Lower leg skin (tissue), 3 donors: ENCODE measurements around the gene FBXL19.

Source experiments
- CTCF ChIP-seq, 3 donors: fragments of 450-650 bp; IDR thresholded peaks; one replicate each; pipeline ENCODE4 v1.5.1; 2016; ENCODE audit warnings: antibody characterized with exemption in 3 of 3, mild to moderate bottlenecking in 3 of 3, moderate library complexity in 2 of 3
- POLR2A ChIP-seq, 2 donors: fragments of 450-650 bp; IDR thresholded peaks; one replicate each; pipeline ENCODE4 v1.6.1; 2016 to 2017; ENCODE audit warnings: antibody characterized with exemption in 2 of 2, mild to moderate bottlenecking in 1 of 2, moderate library complexity in 1 of 2

DNA sequence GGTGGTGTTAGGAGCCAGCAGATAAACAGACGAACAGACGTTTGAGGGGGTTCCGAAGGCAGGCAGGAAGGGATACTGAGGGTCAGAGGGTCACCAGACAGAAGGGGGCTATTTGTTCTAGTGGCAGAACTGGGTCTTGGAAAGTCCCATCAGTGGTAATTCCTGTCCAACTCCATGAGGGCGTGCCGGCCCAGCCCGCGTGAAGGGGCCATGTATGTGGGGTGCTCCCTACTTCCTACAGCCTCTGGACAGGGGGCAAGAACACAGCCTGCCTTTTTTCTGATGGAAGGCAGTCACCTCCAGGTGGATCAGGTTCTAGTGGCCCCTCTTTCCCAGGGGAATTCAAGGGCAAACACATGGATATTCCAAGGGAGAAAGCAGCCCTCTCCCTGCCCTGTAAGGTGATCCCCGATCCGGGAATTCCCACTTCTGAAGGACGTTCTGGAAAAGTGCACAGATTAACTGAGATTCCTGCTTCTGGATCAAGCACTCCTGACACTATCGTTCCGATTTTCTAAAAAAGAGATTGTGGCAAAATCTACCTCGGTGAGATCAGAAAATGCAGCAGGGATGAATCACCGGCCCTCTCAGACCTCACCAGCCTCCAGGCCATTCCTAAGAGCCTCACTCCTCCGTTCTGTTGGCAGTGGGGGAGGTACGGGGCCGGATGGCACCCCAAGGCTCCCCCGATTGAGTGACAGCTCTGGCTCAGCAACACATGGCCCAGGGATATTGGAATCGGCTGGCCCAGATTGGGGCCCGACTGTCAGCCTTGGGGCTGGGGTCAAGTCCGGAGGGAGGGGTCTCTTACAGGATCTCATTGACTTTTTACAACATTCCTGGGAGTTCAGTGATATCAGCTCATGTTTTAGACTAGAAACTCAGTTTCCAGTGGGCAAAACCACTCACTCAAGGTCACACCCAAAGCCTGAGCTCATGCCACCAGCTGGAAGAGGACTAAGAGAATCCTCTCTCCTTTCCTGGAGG is 74.6 kb downstream of the FBXL19 start:
- no peak for TF ChIP-seq POLR2A (IDR thresholded peaks at IDR 0.05)
- TF ChIP-seq CTCF (IDR thresholded peaks at IDR 0.05), result no peak
